ENCODE results near the gene ADGRD1. TPM values are rescaled to one million over a fixed set of nuclear protein-coding genes. Genes with fewer than 3 reads are reported as not detected.

ADGRD1 gene
- polyA plus RNA-seq, 4 donors = 14.9 to 19.3 (median 18.1) TPM

DNA sequence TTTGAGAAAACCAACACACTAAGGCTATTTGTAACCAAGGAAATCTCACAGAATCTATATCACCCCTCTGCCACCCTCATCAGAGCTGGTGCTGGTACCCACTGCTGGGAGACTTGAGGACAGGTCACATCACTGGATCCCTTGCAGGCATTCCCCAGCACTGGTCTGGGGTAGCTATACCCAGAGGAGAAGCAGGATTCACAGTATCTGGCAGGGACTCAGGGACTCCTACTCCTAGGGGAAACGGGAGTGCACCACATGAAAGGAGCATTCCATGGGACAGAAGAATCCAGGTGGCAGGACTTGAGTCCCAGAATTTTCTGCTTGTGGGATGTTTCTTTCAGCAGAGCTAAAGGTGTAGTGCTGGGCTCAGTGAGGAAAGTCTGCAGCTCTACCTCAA is 223.2 kb downstream of the ADGRD1 start:
- no peak for DNase-seq (ENCODE audit: low read depth in 4 of 4, low spot score in 3 of 4)

DNA sequence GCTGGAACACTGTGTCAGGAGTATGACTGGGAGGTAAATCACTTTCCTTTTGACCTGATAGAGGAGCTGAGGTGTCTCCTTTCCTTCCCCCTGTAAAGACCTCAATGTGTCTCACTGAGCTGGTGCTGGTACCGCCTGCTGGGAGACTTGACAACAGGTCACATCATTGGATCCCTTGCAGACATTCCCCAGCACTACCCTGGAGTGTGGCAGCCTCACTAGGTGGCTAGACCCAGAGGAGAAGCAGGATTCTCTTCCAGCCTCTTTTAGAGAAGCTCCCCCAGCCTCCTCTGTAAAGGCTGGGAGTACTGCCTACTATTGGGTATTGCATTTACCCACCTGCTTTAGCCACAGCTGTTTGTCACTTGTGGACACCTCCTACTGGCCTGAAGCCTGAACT is 223.9 kb downstream of the ADGRD1 start:
- DNase-seq (ENCODE audit: low read depth in 4 of 4, low spot score in 3 of 4) = no peak

DNA sequence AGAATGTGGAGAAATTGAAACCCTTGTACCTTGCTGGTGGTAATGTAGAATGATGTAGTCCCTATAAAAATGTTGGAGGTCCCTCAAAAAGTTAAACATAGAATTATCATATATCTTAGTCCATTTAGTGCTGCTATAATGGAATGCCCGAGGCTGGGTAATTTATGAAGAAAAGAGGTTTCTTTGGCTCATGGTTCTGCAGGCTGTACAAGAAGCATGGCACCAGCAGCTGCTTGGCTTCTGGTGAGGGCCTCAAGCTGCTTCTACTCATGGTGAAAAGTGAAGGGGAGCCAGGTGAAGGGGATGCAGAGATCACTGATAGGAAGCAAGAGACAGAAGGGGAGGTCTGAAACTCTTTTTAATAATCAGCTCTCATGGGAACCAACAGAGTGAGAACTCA is 233.9 kb downstream of the ADGRD1 start:
- no peak for DNase-seq (ENCODE audit: low read depth in 4 of 4, low spot score in 3 of 4)

GRCh38 chr12:131188131-131189050 is 234.7 kb downstream of the ADGRD1 start:
- no peak for DNase-seq (ENCODE audit: low read depth in 4 of 4, low spot score in 3 of 4)

- DNase-seq (ENCODE audit: low read depth in 4 of 4, low spot score in 3 of 4) = no peak
These were observed 236.1 kb downstream of the ADGRD1 start for GRCh38 chr12:131189781-131190180.

GRCh38 chr12:131190965-131191364 is 237.3 kb downstream of the ADGRD1 start:
- DNase-seq (ENCODE audit: low read depth in 4 of 4, low spot score in 3 of 4) = no peak

Other genes with a start within 250 kb of the ADGRD1 start
- gene RIMBP2, start 237.6 kb upstream of the ADGRD1 start, polyA plus RNA-seq (ENCODE audit: insufficient read length in 4 of 4) = 10 to 100 TPM; 11.6 to 17.8 (median 15.1) TPM
- 10 to 100 TPM; 20.9 to 32.2 (median 27.4) TPM for gene STX2, start 114.7 kb upstream of the ADGRD1 start, polyA plus RNA-seq (ENCODE audit: insufficient read length in 4 of 4)
- gene RAN, start 81.8 kb upstream of the ADGRD1 start, polyA plus RNA-seq (ENCODE audit: insufficient read length in 4 of 4) = 100 to 1,000 TPM; 620 to 672 (median 635) TPM